ENCODE measurements around the gene IFNG-AS1.

DNA sequence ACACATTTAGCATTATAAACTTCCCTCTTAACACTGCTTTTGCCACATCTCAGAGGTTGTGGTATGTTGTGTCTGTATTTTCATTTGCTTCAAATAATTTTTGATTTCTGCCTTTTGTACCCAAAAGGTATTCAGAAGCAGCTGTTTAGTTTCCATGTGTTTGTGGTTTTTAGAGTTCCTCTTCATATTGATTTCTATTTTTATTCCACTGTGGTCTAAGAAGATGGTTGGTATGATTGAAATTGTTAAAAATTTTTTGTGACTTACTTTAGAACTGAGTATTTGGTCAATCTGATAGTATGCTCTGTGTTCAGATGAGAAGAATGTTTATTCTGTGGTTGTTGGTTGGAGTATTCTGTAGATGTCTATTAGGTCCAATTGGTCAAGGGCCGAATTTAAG lies 76.4 kb downstream of the IFNG-AS1 start:
- no peak for TF ChIP-seq EZH2 (IDR thresholded peaks at IDR 0.05; ENCODE audit: insufficient read depth, poor library complexity, severe bottlenecking)
- TF ChIP-seq EZH2phosphoT487 (IDR thresholded peaks at IDR 0.05; ENCODE audit: insufficient read depth, low read depth) = no peak

Data from GM23248 (cell line).